Loucy (cell line): ENCODE measurements around the gene EIF2S1.
A peak's percentile ranks its signal among the peaks of the same experiment; 100 is the strongest.

Experiments used
- H2AFZ ChIP-seq: fragments of 200-600 bp; sonication (generic); 2 replicates; pipeline ENCODE4 v1.6.0; 2016; ENCODE audit warnings: antibody characterized with exemption, mild to moderate bottlenecking, low read length, moderate library complexity
- H3F3A ChIP-seq: fragments of 200-600 bp; 2 replicates; pipeline ENCODE4 v1.6.0; 2016; ENCODE audit warnings: antibody characterized with exemption, low read depth, mild to moderate bottlenecking
- H3K27me3 ChIP-seq: fragments of 200-600 bp; sonication (generic); 2 replicates; pipeline ENCODE4 v1.6.1; 2014; ENCODE audit warnings: low read length, mild to moderate bottlenecking; ENCODE audit not compliant: insufficient read depth, poor library complexity, severe bottlenecking
- H3K36me3 ChIP-seq: fragments of 200-600 bp; sonication (generic); 2 replicates; pipeline ENCODE4 v1.6.1; 2016; ENCODE audit warnings: low read length; ENCODE audit not compliant: insufficient read depth
- H3K4me1 ChIP-seq: fragments of 200-600 bp; sonication (generic); 2 replicates; pipeline ENCODE4 v1.5.1; 2014; ENCODE audit warnings: low read length, mild to moderate bottlenecking; ENCODE audit not compliant: insufficient read depth, poor library complexity, severe bottlenecking
- H3K4me2 ChIP-seq: fragments of 200-600 bp; sonication (generic); 2 replicates; pipeline ENCODE4 v1.6.0; 2014; ENCODE audit warnings: antibody characterized with exemption, low read length, low read depth, mild to moderate bottlenecking; ENCODE audit not compliant: poor library complexity, severe bottlenecking
- H3K4me3 ChIP-seq: fragments of 200-600 bp; sonication (generic); 2 replicates; pipeline ENCODE4 v1.5.1; 2014; ENCODE audit warnings: low read length, mild to moderate bottlenecking, mixed read lengths; ENCODE audit not compliant: poor library complexity, severe bottlenecking
- H3K79me2 ChIP-seq: fragments of 200-600 bp; sonication (generic); 2 replicates; pipeline ENCODE4 v1.6.1; 2014; ENCODE audit warnings: low read length; ENCODE audit not compliant: insufficient read depth
- H3K9ac ChIP-seq: fragments of 200-600 bp; sonication (generic); 2 replicates; pipeline ENCODE4 v1.6.0; 2014; ENCODE audit warnings: mild to moderate bottlenecking, low read depth, low read length, moderate library complexity; ENCODE audit not compliant: poor library complexity, severe bottlenecking
- H3K9me2 ChIP-seq: fragments of 200-600 bp; sonication (generic); replicated peaks from 2 replicates; pipeline ENCODE4 v1.6.1; 2016; ENCODE audit warnings: low read depth, low read length, mixed read lengths
- H3K9me3 ChIP-seq: fragments of 200-600 bp; sonication (generic); 2 replicates; pipeline ENCODE4 v1.6.1; 2014; ENCODE audit warnings: mild to moderate bottlenecking, antibody characterized with exemption, low read length, low read depth; ENCODE audit not compliant: insufficient read depth
- H4K20me1 ChIP-seq: fragments of 200-600 bp; sonication (generic); 2 replicates; pipeline ENCODE4 v1.6.0; 2014; ENCODE audit warnings: antibody characterized with exemption, low read length, mild to moderate bottlenecking; ENCODE audit not compliant: insufficient read depth, poor library complexity, severe bottlenecking
- CTCF ChIP-seq: fragments of 200-600 bp; sonication (generic); conservative IDR thresholded peaks from 2 replicates; pipeline ENCODE4 v1.5.1; 2014; ENCODE audit warnings: mild to moderate bottlenecking, antibody characterized with exemption, low read length
- EZH2phosphoT487 ChIP-seq: fragments of 200-600 bp; IDR thresholded peaks from 2 replicates; pipeline ENCODE4 v1.6.1; 2018; ENCODE audit warnings: antibody characterized with exemption, mild to moderate bottlenecking, moderate library complexity, borderline replicate concordance

The EIF2S1 gene

GRCh38 chr14:67392123-67392522 is 32.0 kb downstream of the EIF2S1 start:
- H3K4me3 ChIP-seq = no peak overlapping the region
- no peaks in the 10 kb centered on the region for H4K20me1 ChIP-seq
- no peak for TF ChIP-seq CTCF
- no peak for TF ChIP-seq EZH2phosphoT487
- H3F3A ChIP-seq = no peaks in the 10 kb centered on the region
- H3K4me2 ChIP-seq = no peak overlapping the region
- peaks cover 11% of the 10 kb centered on the region for H3K4me1 ChIP-seq
- H3K9me2 ChIP-seq = no peaks in the 10 kb centered on the region
- H2AFZ ChIP-seq = peak overlapping the region; percentile 45; the same call in 1 of the 2 replicates
- H3K36me3 ChIP-seq = no peaks in the 10 kb centered on the region; the same call in 1 of the 2 replicates
- H3K9me3 ChIP-seq = no peaks in the 10 kb centered on the region
- no peak overlapping the region for H3K9ac ChIP-seq
- H3K79me2 ChIP-seq = no peaks in the 10 kb centered on the region
- H3K27me3 ChIP-seq = no peaks in the 10 kb centered on the region

GRCh38 chr14:67392800-67393199 is 32.7 kb downstream of the EIF2S1 start:
- TF ChIP-seq CTCF (no peak), EZH2phosphoT487 (no peak)
- no peak overlapping the region for H3K4me2 ChIP-seq

GRCh38 chr14:67393689-67394088 is 33.6 kb downstream of the EIF2S1 start:
- Histone ChIP-seq H3K36me3 (no peaks in the 10 kb centered on the region), H3K4me3 (no peak overlapping the region), H3F3A (no peaks in the 10 kb centered on the region), H3K9me2 (no peaks in the 10 kb centered on the region), H3K79me2 (no peaks in the 10 kb centered on the region), H3K4me2 (no peak overlapping the region), H2AFZ (no peak overlapping the region), H3K9me3 (no peaks in the 10 kb centered on the region), H3K27me3 (no peaks in the 10 kb centered on the region), H3K4me1 (peaks cover 11% of the 10 kb centered on the region), H3K9ac (no peak overlapping the region), H4K20me1 (no peaks in the 10 kb centered on the region)
- TF ChIP-seq EZH2phosphoT487 (no peak), CTCF (no peak)

More at GRCh38 chr14:67392800-67393199, 32.7 kb downstream of the EIF2S1 start:
- H3F3A ChIP-seq = no peaks in the 10 kb centered on the region
- no peaks in the 10 kb centered on the region for H3K27me3 ChIP-seq
- H3K9me3 ChIP-seq = no peaks in the 10 kb centered on the region
- no peak overlapping the region for H3K9ac ChIP-seq
- no peaks in the 10 kb centered on the region for H3K36me3 ChIP-seq
- H4K20me1 ChIP-seq = no peaks in the 10 kb centered on the region
- no peaks in the 10 kb centered on the region for H3K79me2 ChIP-seq
- peaks cover 11% of the 10 kb centered on the region for H3K4me1 ChIP-seq
- no peak overlapping the region for H2AFZ ChIP-seq
- H3K9me2 ChIP-seq = no peaks in the 10 kb centered on the region
- H3K4me3 ChIP-seq = no peak overlapping the region
